Body of pancreas (tissue), 4 donors: ENCODE measurements around the gene DAAM1.

Experiments
- POLR2A ChIP-seq, 3 donors: fragments of 450-650 bp; IDR thresholded peaks; one replicate each; pipeline ENCODE4 v1.6.1; 2016; ENCODE audit warnings: antibody characterized with exemption in 3 of 3, mild to moderate bottlenecking in 2 of 3
- TF ChIP-seq, protein P1 (sequence below), 7 experiments: fragments of 450-650 bp in 4 of 7; fragments of 200-600 bp in 3 of 7; sonication (generic) in 3 of 7; IDR thresholded peaks; one replicate each; pipeline ENCODE4 v1.5.1; 2016 to 2019; ENCODE audit warnings: antibody characterized with exemption in 7 of 7

DNA sequence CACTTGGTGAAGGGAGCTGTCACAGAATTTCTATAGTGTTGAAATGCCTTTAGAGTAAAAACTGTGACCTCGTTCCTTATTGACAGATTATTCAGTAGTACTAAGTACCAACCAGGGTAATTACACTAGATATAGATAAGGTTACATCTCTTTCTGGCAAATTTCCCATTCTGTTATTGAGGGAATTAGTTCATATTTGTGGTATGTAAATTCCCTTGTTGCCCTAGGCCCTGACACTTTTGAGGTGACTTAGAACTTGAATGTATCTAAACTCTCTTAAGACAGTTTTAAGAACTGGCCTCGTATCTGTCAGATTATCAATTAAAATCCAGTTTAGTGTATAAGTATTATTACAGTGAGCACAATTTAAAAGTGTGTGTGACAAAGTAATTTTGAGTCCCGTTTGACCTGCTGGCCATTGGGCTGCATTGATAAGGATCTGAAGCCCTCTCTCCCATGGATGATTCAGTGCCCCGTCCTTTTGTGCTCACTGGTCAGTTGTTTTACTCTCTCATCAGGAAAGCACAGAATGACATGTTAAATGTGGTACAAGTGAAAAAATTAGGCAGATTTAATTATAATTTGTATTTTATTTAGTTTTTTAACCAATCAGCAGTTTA is 153.5 kb downstream of the DAAM1 start:
- TF ChIP-seq, protein P1, sequence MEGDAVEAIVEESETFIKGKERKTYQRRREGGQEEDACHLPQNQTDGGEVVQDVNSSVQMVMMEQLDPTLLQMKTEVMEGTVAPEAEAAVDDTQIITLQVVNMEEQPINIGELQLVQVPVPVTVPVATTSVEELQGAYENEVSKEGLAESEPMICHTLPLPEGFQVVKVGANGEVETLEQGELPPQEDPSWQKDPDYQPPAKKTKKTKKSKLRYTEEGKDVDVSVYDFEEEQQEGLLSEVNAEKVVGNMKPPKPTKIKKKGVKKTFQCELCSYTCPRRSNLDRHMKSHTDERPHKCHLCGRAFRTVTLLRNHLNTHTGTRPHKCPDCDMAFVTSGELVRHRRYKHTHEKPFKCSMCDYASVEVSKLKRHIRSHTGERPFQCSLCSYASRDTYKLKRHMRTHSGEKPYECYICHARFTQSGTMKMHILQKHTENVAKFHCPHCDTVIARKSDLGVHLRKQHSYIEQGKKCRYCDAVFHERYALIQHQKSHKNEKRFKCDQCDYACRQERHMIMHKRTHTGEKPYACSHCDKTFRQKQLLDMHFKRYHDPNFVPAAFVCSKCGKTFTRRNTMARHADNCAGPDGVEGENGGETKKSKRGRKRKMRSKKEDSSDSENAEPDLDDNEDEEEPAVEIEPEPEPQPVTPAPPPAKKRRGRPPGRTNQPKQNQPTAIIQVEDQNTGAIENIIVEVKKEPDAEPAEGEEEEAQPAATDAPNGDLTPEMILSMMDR (IDR thresholded peaks at IDR 0.05) = no peak
- TF ChIP-seq POLR2A (IDR thresholded peaks at IDR 0.05) = no peak
